Measurements from ENCODE around the gene RAB28. TPM values are rescaled to one million over a fixed set of nuclear protein-coding genes. Genes with fewer than 3 reads are reported as not detected.

RAB28 gene
- total RNA-seq, 1 experiment from 2014 or later = 19.8 TPM

GRCh38 chr4:13526658-13527057 lies 42.5 kb upstream of the RAB28 start:
- no peak overlapping the region for H3K4me3 Mint-ChIP-seq
- H3T11ph ChIP-seq (ENCODE audit: low read length) = no peak overlapping the region
- no peak overlapping the region for H2BK15ac ChIP-seq (ENCODE audit: low read depth, low read length)
- peaks cover 33 to 46% of the 10 kb centered on the region in 2 experiments for H3K4me1 Mint-ChIP-seq
- H3K79me1 ChIP-seq (ENCODE audit: insufficient read depth, low read depth, low read length, poor library complexity, severe bottlenecking) = no peaks in the 10 kb centered on the region
- H3K4ac ChIP-seq (ENCODE audit: low read depth, low read length) = no peak overlapping the region
- H4K5ac ChIP-seq (ENCODE audit: insufficient read length, low read depth, low read length) = no peak overlapping the region
- H3K27me3 ChIP-seq (ENCODE audit: insufficient read depth, low read length) = peaks cover 94% of the 10 kb centered on the region
- peaks cover 8% of the 10 kb centered on the region for H3K9me3 ChIP-seq (ENCODE audit: control insufficient read depth, low read depth, low read length)
- no peak overlapping the region for H2BK12ac ChIP-seq (ENCODE audit: insufficient read length, low read depth, low read length)
- no peak overlapping the region for H3K14ac ChIP-seq (ENCODE audit: insufficient read depth, low read length)
- H3K56ac ChIP-seq (ENCODE audit: insufficient read length, low read depth, low read length) = no peak overlapping the region
- no peak for DNase-seq
- no peak overlapping the region for H3K27ac ChIP-seq (ENCODE audit: insufficient read length, low read depth, low read length)
- H2AFZ ChIP-seq (ENCODE audit: low read length) = no peak overlapping the region
- H3K36me3 Mint-ChIP-seq (ENCODE audit: insufficient read depth in 1 of 3, low read depth in 3 of 3) = peaks cover 11 to 13% (median 12%) of the 10 kb centered on the region in 3 experiments
- peaks cover 14% of the 10 kb centered on the region for H3K23me2 ChIP-seq (ENCODE audit: insufficient read length, low read depth, low read length, poor library complexity, severe bottlenecking)
- no peak overlapping the region for H2AK5ac ChIP-seq (ENCODE audit: insufficient read length, low read length)
- H3K18ac ChIP-seq (ENCODE audit: insufficient read length, low read depth, low read length) = no peak overlapping the region
- no peaks in the 10 kb centered on the region; the same call in 1 of the 2 replicates for H3K4me1 ChIP-seq (ENCODE audit: insufficient read depth, low read length)
- no peak overlapping the region for H3K27ac Mint-ChIP-seq
- WGBS (ENCODE audit: extremely low coverage, insufficient read length, low lambda C conversion rate) = no CpG with 5 or more reads among the region's 3 CpGs
- H3K4me2 ChIP-seq (ENCODE audit: insufficient read depth, insufficient read length, low read length) = no peak overlapping the region
- H2BK5ac ChIP-seq (ENCODE audit: insufficient read length, low read length) = no peak overlapping the region
- H3K79me2 ChIP-seq (ENCODE audit: insufficient read depth, low read length) = no peaks in the 10 kb centered on the region
- no peak overlapping the region for H2BK120ac ChIP-seq (ENCODE audit: low read depth, low read length, poor library complexity, severe bottlenecking)
- no peak overlapping the region for H3K9ac ChIP-seq (ENCODE audit: extremely low read depth, insufficient read length, low read length)
- H4K91ac ChIP-seq (ENCODE audit: insufficient read length, low read depth, low read length) = no peak overlapping the region
- H4K8ac ChIP-seq (replicated peaks; ENCODE audit: insufficient read length, low read depth, low read length) = no peak overlapping the region
- H3K27me3 Mint-ChIP-seq (ENCODE audit: low read depth) = peaks cover 100% of the 10 kb centered on the region
- H3K9me3 Mint-ChIP-seq = peaks cover 10 to 15% of the 10 kb centered on the region in 2 experiments
- no peaks in the 10 kb centered on the region for H4K20me1 ChIP-seq (ENCODE audit: control insufficient read depth, insufficient read depth, insufficient read length)
- H2BK20ac ChIP-seq (ENCODE audit: low read depth, low read length, poor library complexity, severe bottlenecking) = no peak overlapping the region
- no peak overlapping the region for H3K23ac ChIP-seq (ENCODE audit: insufficient read length, low read depth, low read length)
- no peak for TF ChIP-seq CTCF (conservative IDR thresholded peaks at IDR 0.05)
